A673 (cell line): ENCODE data around the gene RABGAP1L. TPM values are rescaled to one million over a fixed set of nuclear protein-coding genes. Genes with fewer than 3 reads are reported as not detected.

Experiments used
- BruUV-seq: library from RNA; stranded (reverse); fragments of 400-500 nt; replicated peaks from 2 replicates; lab custom pipeline; 2021; lab: Mats Ljungman, UMichigan
- CTCF ChIA-PET: fragments of 300-600 bp; sonication (Branson Sonifier 250); formaldehyde crosslinking; loops from one replicate; lab custom pipeline; 2022; ENCODE audit warnings: antibody characterized with exemption; lab: Charles Lee
- POLR2A ChIA-PET: fragments of 300-600 bp; sonication (Branson Sonifier 250); formaldehyde crosslinking; loops from one replicate; lab custom pipeline; 2022; ENCODE audit warnings: antibody characterized with exemption; ENCODE audit not compliant: low non-redundant PET; lab: Charles Lee
- DNase-seq: peaks from one replicate; pipeline ENCODE4 v3.0.0-alpha.2; 2015; ENCODE audit warnings: low spot score
- H3K27ac ChIP-seq: fragments of 200-600 bp; sonication (generic); 2 replicates; pipeline ENCODE4 v1.5.1; 2016; ENCODE audit warnings: mixed run types, low read depth, mild to moderate bottlenecking, mixed read lengths, antibody characterized with exemption, low read length; ENCODE audit not compliant: poor library complexity, severe bottlenecking
- H3K27me3 ChIP-seq: fragments of 200-600 bp; sonication (generic); replicated peaks from 2 replicates; pipeline ENCODE4 v1.6.1; 2017; ENCODE audit warnings: mixed run types, low read depth, mild to moderate bottlenecking, mixed read lengths, antibody characterized with exemption, low read length; ENCODE audit not compliant: insufficient read depth, poor library complexity
- H3K36me3 ChIP-seq: fragments of 200-600 bp; sonication (generic); 2 replicates; pipeline ENCODE4 v1.6.1; 2016; ENCODE audit warnings: mixed run types, mild to moderate bottlenecking, mixed read lengths, antibody characterized with exemption, low read length; ENCODE audit not compliant: insufficient read depth, poor library complexity, severe bottlenecking
- H3K4me1 ChIP-seq: fragments of 200-600 bp; sonication (generic); 2 replicates; pipeline ENCODE4 v1.6.1; 2017; ENCODE audit warnings: mixed run types, mild to moderate bottlenecking, mixed read lengths, antibody characterized with exemption, low read length; ENCODE audit not compliant: insufficient read depth, poor library complexity, severe bottlenecking
- H3K4me3 ChIP-seq: fragments of 200-600 bp; sonication (generic); 2 replicates; pipeline ENCODE4 v1.5.1; 2016; ENCODE audit warnings: low read depth, mixed run types, mild to moderate bottlenecking, mixed read lengths, low read length; ENCODE audit not compliant: poor library complexity, severe bottlenecking
- H3K9me3 ChIP-seq: fragments of 200-600 bp; sonication (generic); 2 replicates; pipeline ENCODE4 v1.6.1; 2016; ENCODE audit warnings: mixed run types, low read depth, mild to moderate bottlenecking, mixed read lengths, antibody characterized with exemption, low read length; ENCODE audit not compliant: poor library complexity, severe bottlenecking
- CTCF ChIP-seq: fragments of 300-800, 200-600 bp; sonication (generic); conservative IDR thresholded peaks from 2 replicates; pipeline ENCODE4 v1.5.1; 2017; ENCODE audit warnings: low read depth, mild to moderate bottlenecking, antibody characterized with exemption, low read length, moderate library complexity, mixed read lengths
- EZH2 ChIP-seq: fragments of 200-600 bp; sonication (generic); IDR thresholded peaks from 2 replicates; pipeline ENCODE4 v1.6.1; 2017; ENCODE audit warnings: borderline replicate concordance, low read depth, mild to moderate bottlenecking, mixed read lengths, antibody characterized with exemption, low read length; ENCODE audit not compliant: poor library complexity, severe bottlenecking
- intact Hi-C: fragments of 100-400 bp; cut with micrococcal nuclease; formaldehyde crosslinking; loops from one replicate; pipeline ENCODE4 v1.10.0; 2022; ENCODE audit not compliant: unreplicated experiment
- total RNA-seq: library from RNA; stranded (reverse); gene quantifications from 2 replicates; pipeline ENCODE4 v1.2.3, GENCODE V29; 2021

RABGAP1L gene
- total RNA-seq, 1 experiment from 2014 or later: 19.3 TPM

GRCh38 chr1:174957829-174958228 lies 798.5 kb downstream of the RABGAP1L start:
- intact Hi-C loops: no loop called here
- H3K9me3 ChIP-seq: no peaks in the 10 kb centered on the region
- BruUV-seq: no TSS peak
- H3K27ac ChIP-seq: no peak overlapping the region
- H3K36me3 ChIP-seq: no peaks in the 10 kb centered on the region
- DNase-seq: no peak
- CTCF ChIA-PET: no interaction called here
- H3K4me1 ChIP-seq: no peaks in the 10 kb centered on the region
- H3K27me3 ChIP-seq: no peaks in the 10 kb centered on the region
- no peak overlapping the region for H3K4me3 ChIP-seq
- TF ChIP-seq EZH2 (no peak), CTCF (no peak)
- POLR2A ChIA-PET: no interaction called here

GRCh38 chr1:174958396-174958795 lies 799.1 kb downstream of the RABGAP1L start:
- Histone ChIP-seq H3K4me3 (no peak overlapping the region), H3K9me3 (no peaks in the 10 kb centered on the region), H3K4me1 (no peaks in the 10 kb centered on the region), H3K36me3 (no peaks in the 10 kb centered on the region), H3K27me3 (no peaks in the 10 kb centered on the region), H3K27ac (no peak overlapping the region)
- TF ChIP-seq CTCF (no peak), EZH2 (no peak)
- no TSS peak for BruUV-seq
- ChIA-PET POLR2A (no interaction called here), CTCF (no interaction called here)
- intact Hi-C loops: no loop called here
- no peak for DNase-seq

GRCh38 chr1:174960362-174960761 lies 801.0 kb downstream of the RABGAP1L start:
- POLR2A ChIA-PET: no interaction called here
- Histone ChIP-seq H3K27me3 (no peaks in the 10 kb centered on the region), H3K4me1 (no peaks in the 10 kb centered on the region), H3K9me3 (no peaks in the 10 kb centered on the region), H3K4me3 (no peak overlapping the region), H3K27ac (no peak overlapping the region), H3K36me3 (no peaks in the 10 kb centered on the region)
- DNase-seq: no peak
- intact Hi-C loops: no loop called here
- TF ChIP-seq EZH2 (no peak), CTCF (no peak)
- CTCF ChIA-PET: no interaction called here
- no TSS peak for BruUV-seq
